Measurements from ENCODE around the gene GGTLC2. TPM values are rescaled to one million over a fixed set of nuclear protein-coding genes. Genes with fewer than 3 reads are reported as not detected.
A peak's percentile ranks its signal among the peaks of the same experiment; 100 is the strongest.

GGTLC2 gene
- total RNA-seq, 1 donor from 2014 or later: not detected

GRCh38 chr22:22612516-22612915 is 31.9 kb upstream of the GGTLC2 start:
- no peak overlapping the region for H3K4me3 Mint-ChIP-seq
- H3K27me3 Mint-ChIP-seq: peaks cover 28% of the 10 kb centered on the region
- no peak for DNase-seq (ENCODE audit: extremely low spot score, unreplicated experiment)
- no peak for TF ChIP-seq CTCF (conservative IDR thresholded peaks at IDR 0.05)
- no peak overlapping the region for H3K27ac Mint-ChIP-seq
- no peaks in the 10 kb centered on the region for H3K36me3 Mint-ChIP-seq
- peaks cover 14% of the 10 kb centered on the region for H3K4me1 Mint-ChIP-seq (ENCODE audit: unreplicated experiment)
- no peaks in the 10 kb centered on the region for H3K9me3 Mint-ChIP-seq

GRCh38 chr22:22614065-22614464 is 30.3 kb upstream of the GGTLC2 start:
- H3K27me3 Mint-ChIP-seq: peaks cover 28% of the 10 kb centered on the region
- H3K27ac Mint-ChIP-seq: no peak overlapping the region
- no peaks in the 10 kb centered on the region for H3K9me3 Mint-ChIP-seq
- no peaks in the 10 kb centered on the region for H3K36me3 Mint-ChIP-seq
- peak; percentile 13 for DNase-seq (ENCODE audit: extremely low spot score, unreplicated experiment)
- no peak for TF ChIP-seq CTCF (conservative IDR thresholded peaks at IDR 0.05)
- H3K4me3 Mint-ChIP-seq: no peak overlapping the region
- H3K4me1 Mint-ChIP-seq (ENCODE audit: unreplicated experiment): peaks cover 14% of the 10 kb centered on the region

GRCh38 chr22:22616636-22617035 is 27.8 kb upstream of the GGTLC2 start:
- peaks cover 9% of the 10 kb centered on the region for H3K4me1 Mint-ChIP-seq (ENCODE audit: unreplicated experiment)
- peak overlapping the region; percentile 49 for H3K27ac Mint-ChIP-seq
- no peaks in the 10 kb centered on the region for H3K9me3 Mint-ChIP-seq
- TF ChIP-seq CTCF (conservative IDR thresholded peaks at IDR 0.05): no peak
- peak; percentile 40 for DNase-seq (ENCODE audit: extremely low spot score, unreplicated experiment)
- no peaks in the 10 kb centered on the region for H3K36me3 Mint-ChIP-seq
- no peak overlapping the region for H3K4me3 Mint-ChIP-seq
- H3K27me3 Mint-ChIP-seq: peaks cover 28% of the 10 kb centered on the region

GRCh38 chr22:22618448-22618847 is 26.0 kb upstream of the GGTLC2 start:
- Mint-ChIP-seq H3K4me1 (ENCODE audit: unreplicated experiment) (peaks cover 9% of the 10 kb centered on the region), H3K4me3 (no peak overlapping the region), H3K27ac (no peak overlapping the region), H3K27me3 (peaks cover 25% of the 10 kb centered on the region), H3K36me3 (no peaks in the 10 kb centered on the region), H3K9me3 (no peaks in the 10 kb centered on the region)
- peak; percentile 56 for DNase-seq (ENCODE audit: extremely low spot score, unreplicated experiment)
- TF ChIP-seq CTCF (conservative IDR thresholded peaks at IDR 0.05): no peak

GRCh38 chr22:22618923-22619322 is 25.5 kb upstream of the GGTLC2 start:
- no peak overlapping the region for H3K27ac Mint-ChIP-seq
- peaks cover 25% of the 10 kb centered on the region for H3K27me3 Mint-ChIP-seq
- H3K36me3 Mint-ChIP-seq: no peaks in the 10 kb centered on the region
- no peak overlapping the region for H3K4me3 Mint-ChIP-seq
- H3K9me3 Mint-ChIP-seq: no peaks in the 10 kb centered on the region
- DNase-seq (ENCODE audit: extremely low spot score, unreplicated experiment): peak; percentile 48
- peaks cover 9% of the 10 kb centered on the region for H3K4me1 Mint-ChIP-seq (ENCODE audit: unreplicated experiment)
- TF ChIP-seq CTCF (conservative IDR thresholded peaks at IDR 0.05): no peak
